Testis (tissue), 2 donors: Measurements from ENCODE around the gene ALKBH5.

ENCODE experiments used
- POLR2A ChIP-seq: fragments of 450-650 bp; IDR thresholded peaks from one replicate; pipeline ENCODE4 v1.6.1; 2017; ENCODE audit warnings: antibody characterized with exemption, mild to moderate bottlenecking, moderate library complexity
- TF ChIP-seq, protein P1 (sequence below), 3 experiments: fragments of 450-650 bp in 2 of 3; fragments of 200-600 bp in 1 of 3; sonication (generic) in 1 of 3; IDR thresholded peaks; one replicate each; pipeline ENCODE4 v1.5.1; 2016 to 2019; ENCODE audit warnings: antibody characterized with exemption in 3 of 3, mild to moderate bottlenecking in 2 of 3, moderate library complexity in 1 of 3

DNA sequence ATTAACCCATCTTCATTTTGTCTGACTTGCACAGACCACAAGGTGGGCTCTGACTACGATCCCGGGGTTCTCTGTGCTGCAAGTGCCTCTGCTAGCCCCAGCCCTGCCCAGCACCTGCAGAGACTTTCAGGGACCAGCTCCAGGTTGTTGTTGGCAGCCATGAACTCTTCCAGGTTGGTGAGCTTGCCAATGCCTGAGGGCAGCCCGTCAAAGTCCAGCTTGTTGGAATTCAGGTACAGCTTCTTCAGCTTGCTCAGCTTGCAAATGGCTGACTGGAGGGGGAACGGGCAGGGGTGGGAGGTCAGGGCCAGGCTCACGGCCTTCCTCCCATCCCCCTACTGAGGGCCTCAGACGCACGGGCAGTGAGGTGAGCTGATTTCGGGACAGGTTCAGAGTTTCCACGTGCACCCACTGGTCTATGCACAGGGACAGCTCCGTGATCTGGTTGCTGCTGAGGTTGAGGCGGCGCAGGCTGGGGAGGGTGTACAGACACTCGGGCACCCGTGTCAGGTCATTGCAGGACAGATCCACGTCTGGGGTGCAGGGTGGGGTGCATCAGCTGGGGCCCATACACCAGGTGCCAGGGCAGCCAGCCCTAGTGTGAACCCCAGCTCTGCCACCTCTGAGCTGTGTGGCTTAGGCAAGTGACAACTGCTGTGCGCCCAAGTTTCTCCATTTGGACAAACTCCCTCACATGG, 69.7 kb downstream of the ALKBH5 start:
- TF ChIP-seq, protein P1, sequence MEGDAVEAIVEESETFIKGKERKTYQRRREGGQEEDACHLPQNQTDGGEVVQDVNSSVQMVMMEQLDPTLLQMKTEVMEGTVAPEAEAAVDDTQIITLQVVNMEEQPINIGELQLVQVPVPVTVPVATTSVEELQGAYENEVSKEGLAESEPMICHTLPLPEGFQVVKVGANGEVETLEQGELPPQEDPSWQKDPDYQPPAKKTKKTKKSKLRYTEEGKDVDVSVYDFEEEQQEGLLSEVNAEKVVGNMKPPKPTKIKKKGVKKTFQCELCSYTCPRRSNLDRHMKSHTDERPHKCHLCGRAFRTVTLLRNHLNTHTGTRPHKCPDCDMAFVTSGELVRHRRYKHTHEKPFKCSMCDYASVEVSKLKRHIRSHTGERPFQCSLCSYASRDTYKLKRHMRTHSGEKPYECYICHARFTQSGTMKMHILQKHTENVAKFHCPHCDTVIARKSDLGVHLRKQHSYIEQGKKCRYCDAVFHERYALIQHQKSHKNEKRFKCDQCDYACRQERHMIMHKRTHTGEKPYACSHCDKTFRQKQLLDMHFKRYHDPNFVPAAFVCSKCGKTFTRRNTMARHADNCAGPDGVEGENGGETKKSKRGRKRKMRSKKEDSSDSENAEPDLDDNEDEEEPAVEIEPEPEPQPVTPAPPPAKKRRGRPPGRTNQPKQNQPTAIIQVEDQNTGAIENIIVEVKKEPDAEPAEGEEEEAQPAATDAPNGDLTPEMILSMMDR (IDR thresholded peaks at IDR 0.05) = no peak
- TF ChIP-seq POLR2A = no peak
